ENCODE measurements around the gene HMCN1.

The HMCN1 gene

GRCh38 chr1:185969028-185969427, 234.8 kb downstream of the HMCN1 start:
- no peak for DNase-seq (ENCODE audit: low read depth)

GRCh38 chr1:185969524-185969991, 235.4 kb downstream of the HMCN1 start:
- no peak for DNase-seq (ENCODE audit: low read depth)

DNA sequence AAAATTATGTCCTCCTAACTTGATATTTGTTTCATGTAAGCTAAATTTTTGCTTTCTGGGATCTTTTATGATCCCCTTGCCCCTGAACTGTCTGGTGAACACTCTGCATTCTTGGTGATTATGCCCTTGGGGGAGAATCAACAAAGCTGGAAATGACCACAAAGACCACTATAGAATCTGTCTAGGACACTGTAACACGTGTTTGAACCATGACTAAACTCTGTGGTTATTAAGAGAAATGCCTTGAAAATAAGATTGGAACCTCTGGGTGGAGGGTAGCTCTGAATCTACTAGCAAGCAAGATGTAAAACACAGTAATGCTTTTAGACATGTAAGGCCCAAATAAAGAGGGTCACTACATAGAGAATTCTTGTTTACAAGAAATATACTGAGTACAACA, 237.5 kb downstream of the HMCN1 start:
- DNase-seq (ENCODE audit: low read depth) = no peak

GRCh38 chr1:185972096-185972850, 238.1 kb downstream of the HMCN1 start:
- no peak for DNase-seq (ENCODE audit: low read depth)

GRCh38 chr1:185973645-185974044, 239.5 kb downstream of the HMCN1 start:
- DNase-seq (ENCODE audit: low read depth) = no peak

- DNase-seq (ENCODE audit: low read depth) = no peak
Measured at GRCh38 chr1:185974367-185975170, 240.4 kb downstream of the HMCN1 start.

- no peak for DNase-seq (ENCODE audit: low read depth)
Measured at GRCh38 chr1:185980891-185981290, 246.7 kb downstream of the HMCN1 start.

- DNase-seq (ENCODE audit: low read depth) = no peak
Measured at GRCh38 chr1:185984113-185984836, 250.1 kb downstream of the HMCN1 start.

DNA sequence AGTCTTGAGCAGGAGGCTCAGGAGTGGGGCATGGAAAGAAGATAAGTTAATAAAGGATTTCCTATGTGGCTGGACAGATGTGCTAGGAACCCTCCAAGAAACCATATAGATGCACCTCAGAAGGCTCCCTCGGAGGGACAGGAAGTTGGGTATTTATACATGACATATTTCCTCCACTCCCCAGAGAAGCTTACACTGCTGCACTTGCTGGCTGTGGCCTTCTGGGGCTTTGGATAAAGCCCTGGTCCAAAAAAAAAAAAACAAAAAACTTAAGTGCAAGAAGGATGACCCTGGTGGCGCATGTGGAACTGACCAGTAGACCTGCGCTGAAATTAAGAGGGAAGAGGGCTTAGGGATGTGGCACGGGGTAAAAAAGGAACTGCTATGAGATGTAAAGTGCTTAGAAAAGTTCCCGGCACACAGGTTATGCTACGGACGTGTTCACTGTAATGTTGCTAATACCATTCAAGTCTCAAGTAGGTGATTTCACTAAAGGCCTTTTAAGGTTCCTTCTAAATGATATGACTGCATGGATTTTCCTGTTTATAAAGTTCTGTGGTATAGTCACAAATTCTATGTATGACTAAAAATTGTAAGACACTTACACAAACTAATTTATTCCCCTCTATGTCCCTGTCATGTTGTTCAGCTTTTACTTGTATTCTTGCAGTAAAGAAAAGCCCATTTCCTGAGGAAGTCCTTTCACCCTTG, 253.6 kb downstream of the HMCN1 start:
- DNase-seq (ENCODE audit: low read depth) = no peak

DNA sequence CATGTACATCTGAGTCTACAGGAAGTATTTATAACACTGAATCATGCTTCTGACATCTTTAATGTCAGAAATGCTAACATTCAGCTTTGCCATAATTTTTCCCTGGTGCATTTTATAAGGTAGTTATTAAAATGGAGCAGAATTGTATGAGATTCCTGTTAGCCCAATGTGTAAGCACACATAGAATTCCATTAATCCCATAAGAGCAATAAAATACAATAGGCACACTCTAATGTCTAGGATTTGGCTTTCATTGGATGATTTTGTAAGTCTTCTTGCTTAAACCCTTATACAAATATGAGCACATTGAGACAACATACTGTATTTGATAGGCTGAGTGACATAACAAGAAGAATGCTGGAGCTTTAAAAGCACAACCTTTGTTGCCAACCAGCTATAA, 256.4 kb downstream of the HMCN1 start:
- DNase-seq (ENCODE audit: low read depth) = no peak

DNA sequence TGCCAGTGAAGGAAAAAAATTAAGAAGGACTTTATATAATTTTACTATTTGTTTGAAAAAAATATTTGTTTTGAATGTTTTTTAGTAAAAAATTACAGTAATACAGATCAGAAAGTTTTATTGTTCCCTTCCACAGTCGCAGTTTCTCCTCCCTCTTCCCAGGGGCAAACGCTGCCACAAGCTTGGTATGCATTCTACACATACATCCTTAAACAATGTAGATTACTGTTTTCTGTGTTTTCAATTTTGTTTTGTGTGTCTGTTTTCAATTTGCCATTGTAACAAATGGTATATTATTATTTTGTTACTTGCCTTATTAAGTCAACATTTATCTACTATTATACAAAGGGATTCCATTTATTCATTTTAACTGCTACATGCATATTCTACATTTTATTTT, 257.1 kb downstream of the HMCN1 start:
- DNase-seq (ENCODE audit: low read depth) = no peak

DNA sequence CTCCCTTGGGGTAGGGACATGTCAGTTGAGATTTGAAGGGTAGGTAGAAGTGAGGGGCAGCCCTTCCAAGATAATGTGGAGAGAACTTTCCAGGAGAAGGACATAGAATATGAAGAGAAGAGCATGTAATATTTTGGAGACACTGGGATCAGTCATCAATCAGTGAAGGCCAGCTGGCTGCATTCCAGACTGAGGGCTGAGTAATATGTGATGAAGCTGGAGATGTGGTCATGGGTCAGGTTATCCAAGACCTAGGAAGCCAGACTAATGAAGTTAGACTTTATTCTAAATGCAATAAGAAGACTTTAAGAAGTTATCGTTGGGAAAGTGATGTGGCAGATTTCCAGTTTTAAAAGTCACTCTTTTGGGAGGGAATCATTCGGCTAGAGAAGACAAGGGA, 262.0 kb downstream of the HMCN1 start:
- DNase-seq (ENCODE audit: low read depth) = no peak

DNA sequence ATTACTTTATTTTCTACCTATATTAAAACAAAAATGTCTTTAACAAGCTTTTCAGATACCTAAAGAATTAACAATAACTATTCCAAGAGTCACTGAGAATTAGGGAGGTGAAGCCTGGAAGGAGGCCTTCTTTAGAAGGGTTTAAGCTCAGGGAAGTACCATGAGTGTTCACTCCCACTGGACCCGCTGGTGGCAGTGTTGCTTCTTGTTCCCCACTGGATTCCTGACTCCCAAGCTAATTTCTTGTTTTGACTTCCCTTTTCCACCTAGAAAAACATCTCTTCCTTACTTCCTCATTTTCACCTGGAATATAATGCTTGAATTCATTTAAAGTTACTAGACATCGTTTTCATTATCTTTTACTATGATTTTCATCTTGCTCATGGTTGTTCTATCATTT, 264.2 kb downstream of the HMCN1 start:
- DNase-seq (ENCODE audit: low read depth) = no peak

DNA sequence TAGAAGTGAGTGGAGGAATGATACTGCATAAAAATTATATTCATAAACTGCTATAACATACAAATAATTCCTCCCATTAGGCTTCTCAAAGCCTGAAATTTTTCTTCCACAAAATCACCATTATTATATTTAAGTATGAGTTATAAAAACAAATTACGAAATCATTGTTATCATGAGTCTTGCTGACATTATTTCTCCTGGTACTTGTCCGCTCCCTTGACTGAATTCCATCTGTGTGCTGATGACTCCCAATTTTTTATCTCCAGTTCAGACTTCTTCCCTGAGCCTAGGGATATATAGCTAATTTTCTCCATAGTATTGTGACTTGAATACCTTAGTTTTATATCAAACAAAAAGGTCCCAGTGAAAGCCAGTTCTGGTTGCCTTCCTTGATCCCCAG, 268.2 kb downstream of the HMCN1 start:
- DNase-seq (ENCODE audit: low read depth) = no peak

DNA sequence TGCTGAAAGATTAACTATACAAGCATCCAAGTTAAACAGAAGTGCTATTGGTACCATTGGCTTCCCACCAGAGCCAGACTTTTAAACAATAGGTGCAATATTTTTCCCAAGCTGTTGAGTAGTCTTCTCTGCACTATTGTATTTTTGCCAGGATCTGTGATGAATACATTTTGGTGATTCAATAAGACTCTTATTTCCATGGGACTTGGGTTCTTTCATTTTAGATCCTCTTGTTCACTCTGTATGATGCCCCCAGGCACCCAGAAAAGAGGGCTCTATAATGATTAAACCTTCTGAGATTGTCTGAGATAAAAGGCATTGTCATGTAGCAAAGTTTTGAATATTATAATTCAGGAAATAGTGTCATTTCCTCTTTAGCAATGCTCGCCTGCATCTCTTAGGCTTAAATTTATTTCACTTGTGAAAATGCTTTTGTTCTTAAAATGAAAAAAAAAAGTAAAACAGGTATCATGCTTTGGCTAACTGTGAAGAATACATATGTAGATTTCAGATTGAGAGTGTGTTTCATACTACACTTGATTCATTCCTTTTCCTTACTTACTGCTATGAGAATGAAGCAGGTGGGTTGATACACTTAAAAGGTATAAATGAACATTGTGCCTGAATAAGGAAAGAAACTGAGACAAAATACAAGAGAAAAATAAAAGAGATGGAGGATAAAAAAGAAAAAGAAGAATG, 275.0 kb downstream of the HMCN1 start:
- DNase-seq (ENCODE audit: low read depth) = no peak

DNA sequence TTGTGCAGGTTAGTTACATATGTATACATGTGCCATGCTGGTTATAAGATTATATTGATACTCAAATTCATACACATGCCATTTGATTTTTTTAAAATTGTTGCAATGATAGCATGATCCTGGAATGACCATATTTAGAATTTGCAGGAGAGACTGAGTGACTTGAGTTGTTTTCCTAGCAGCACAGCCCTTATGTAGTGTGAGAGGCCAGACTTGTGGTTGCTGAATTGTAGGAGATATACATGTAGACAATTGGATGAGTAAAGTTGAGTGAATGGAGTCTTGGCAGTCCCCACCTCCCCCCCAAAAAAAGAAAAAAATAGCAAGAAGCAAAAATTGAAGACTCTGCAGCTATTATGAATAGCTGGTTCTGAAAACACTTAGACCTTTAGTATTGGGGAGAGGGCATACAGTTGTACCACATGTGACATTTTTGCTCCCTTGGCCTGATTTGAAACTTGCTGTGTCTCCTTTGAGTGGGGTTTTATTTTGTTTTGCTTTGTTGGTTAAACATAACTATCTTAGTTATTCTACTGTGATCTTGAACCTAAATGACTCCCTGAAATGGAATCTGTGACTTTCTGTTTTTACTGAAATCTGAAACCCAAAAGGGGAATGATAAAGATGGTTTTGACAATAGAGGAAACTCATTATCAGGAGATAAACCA, 280.3 kb downstream of the HMCN1 start:
- no peak for DNase-seq (ENCODE audit: low read depth)

- no peak for DNase-seq (ENCODE audit: low read depth)
Measured at GRCh38 chr1:186016856-186017255, 282.7 kb downstream of the HMCN1 start.

GRCh38 chr1:186022184-186022583, 288.0 kb downstream of the HMCN1 start:
- DNase-seq (ENCODE audit: low read depth) = no peak

- no peak for DNase-seq (ENCODE audit: low read depth)
Measured at GRCh38 chr1:186026946-186027345, 292.8 kb downstream of the HMCN1 start.

DNA sequence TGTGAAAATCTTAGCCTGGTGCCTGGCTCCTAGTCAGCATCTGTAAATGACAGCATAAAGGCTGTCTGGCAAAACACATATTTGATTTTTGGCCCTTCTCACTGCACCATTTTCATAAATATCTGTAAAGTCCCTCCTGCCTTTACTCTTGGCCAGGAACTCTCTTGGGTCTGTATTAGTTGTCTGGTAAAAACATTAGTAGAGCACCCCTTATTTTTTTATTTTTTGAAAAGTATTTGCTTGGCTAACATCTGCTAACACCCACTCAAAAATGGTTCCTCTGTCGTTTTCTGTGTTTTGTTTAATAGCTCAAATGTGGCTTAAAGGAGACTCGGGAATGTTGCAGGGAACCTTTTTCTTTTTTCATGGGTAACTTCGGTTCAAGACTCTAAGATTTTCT, 293.4 kb downstream of the HMCN1 start:
- no peak for DNase-seq (ENCODE audit: low read depth)

DNA sequence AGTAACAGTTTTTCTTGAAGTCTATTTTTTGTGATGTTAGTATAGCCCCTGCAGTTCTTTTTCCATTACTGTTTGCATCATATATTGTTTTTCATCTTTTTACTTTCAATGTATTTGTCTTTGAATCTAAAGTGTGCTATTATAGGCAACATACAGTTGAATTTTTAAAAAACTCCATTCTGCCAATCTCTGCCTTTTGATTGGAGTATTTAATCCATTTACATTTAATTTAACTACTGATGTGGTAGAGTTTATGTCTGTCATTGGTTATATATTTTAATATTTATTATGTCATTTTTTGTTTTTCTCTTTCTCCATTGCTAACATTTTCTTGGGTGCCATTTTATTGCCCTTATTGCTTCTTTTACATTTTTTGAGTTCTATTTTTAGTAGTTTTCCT, 296.3 kb downstream of the HMCN1 start:
- DNase-seq (ENCODE audit: low read depth) = no peak

Measured in activated T-helper 1 cell treated with Interleukin-2 at 50 U/mL for 16 hours (primary cell).